HG02678 (cell line): ENCODE measurements around the gene CUBN.

Experiments used
- ATAC-seq: cut with Tn5 transposase; IDR thresholded peaks from one replicate; pipeline ENCODE4 v1.9.1; 2021; ENCODE audit warnings: mild to moderate bottlenecking, moderate library complexity; ENCODE audit not compliant: unreplicated experiment

CUBN gene

DNA sequence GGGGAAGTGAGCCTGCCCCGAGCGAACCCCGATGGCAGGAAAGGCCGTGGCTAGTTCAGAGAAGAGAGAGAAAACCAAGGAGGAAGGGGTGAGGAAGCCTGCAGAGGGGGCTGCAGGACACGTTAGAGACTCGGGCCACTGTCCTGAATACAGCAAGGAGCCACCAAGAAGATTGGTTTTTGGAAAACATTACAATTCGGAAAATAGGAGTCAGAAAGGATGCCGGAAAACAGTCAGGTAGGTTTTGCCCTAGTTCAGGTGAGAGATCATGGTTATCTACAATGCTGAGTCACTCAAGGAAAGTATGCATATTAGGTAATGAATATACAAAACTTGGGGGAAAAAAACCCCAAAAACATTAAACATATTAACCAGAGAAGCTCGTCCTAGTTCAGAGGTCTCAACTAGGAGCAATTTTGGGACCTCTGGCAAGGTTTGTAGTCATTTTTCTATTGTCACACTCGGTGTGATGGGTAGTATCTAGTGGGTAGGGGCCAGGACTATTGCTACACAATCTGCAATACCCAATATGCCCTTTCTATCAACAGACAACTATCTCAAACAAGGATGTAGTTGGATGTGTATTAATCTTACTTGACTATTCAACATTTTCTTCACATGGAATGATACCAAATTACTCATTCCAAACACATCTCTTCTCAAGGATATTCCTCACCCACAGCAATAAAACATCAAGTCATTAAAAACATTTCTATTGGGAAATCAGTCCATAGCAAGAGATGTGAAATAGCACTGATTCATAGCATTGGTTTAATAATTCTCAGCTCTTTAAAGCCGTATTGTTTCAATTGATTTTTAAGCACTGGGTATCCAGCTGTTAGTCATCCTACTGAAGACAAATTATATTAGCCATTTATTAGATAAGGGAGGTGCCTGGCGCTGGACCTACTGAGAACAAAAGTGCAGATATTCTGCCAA is 238.0 kb downstream of the CUBN start:
- peak; percentile 50 for ATAC-seq

DNA sequence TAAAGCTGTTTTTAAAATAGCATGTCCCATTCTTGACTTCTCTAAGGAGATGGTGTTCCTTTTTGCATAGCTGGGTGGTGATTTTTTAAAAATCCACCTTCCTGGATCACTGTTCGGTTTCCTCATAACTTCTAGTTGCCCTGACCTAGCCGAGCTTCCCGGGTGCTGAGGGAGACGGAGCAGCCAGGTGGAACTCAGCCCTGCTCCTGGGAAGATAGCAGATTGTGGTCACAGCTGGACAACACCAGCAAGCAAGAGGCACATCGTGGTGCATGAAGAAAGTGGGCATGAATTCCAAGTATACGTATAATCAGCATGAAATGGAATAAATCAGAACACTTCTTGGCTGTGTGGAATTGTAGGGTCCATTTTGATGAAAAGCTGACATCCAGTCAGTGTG is 238.9 kb downstream of the CUBN start:
- ATAC-seq, result no peak

DNA sequence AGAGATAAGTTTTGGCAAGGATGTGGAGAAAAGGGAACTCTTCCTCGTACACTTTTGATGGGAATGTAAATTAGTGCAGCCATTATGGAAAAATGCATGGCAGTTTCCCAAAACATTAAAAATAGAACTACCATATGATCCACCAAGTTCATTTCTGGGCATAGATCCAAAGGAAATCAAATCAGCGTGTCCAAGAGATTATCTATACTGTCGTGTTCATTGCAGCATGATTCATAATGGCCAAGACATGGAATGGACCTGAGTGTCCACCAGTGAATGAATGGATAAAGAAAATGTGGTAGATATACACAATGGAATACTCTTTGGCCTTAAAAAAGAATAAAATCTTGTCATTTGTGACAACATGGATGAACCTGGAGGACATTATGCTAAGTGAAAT is 242.0 kb downstream of the CUBN start:
- ATAC-seq, result no peak

DNA sequence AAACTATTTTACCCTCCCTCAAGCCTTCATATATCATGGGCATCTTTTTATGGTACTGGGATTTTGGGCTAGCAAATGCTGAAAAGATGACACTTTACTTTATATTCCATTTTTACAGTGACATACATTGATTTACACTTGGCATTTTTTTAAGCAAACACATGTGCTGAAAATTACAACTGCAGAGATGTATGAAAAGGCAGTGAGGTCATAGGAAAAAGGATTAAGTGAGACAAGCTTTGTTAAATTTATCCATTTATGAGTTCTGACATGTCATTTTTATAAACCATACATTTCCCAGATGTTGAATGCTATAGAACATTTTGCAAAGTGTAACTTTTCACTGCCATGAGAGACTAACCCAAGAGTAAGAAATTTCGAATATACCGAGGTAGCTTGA is 243.6 kb downstream of the CUBN start:
- ATAC-seq, result no peak

DNA sequence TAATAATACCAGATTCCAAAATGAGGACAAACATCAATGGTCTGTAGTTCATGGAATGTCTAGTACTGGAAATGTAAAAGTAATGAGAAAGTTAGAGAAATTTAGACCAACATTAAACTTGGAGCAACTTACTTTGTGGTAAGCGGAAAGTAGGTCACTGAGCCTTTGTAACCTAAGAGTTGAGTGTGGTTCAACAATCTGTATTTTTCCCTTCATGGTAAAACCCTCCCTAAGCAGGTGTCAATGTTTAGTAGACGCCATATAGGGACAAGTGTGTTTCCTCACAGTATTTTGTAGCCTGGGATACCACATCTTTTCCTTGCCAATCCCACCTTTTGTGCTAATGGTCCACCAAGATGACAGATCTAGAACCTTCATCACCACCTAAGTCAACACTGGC is 245.1 kb downstream of the CUBN start:
- no peak for ATAC-seq

DNA sequence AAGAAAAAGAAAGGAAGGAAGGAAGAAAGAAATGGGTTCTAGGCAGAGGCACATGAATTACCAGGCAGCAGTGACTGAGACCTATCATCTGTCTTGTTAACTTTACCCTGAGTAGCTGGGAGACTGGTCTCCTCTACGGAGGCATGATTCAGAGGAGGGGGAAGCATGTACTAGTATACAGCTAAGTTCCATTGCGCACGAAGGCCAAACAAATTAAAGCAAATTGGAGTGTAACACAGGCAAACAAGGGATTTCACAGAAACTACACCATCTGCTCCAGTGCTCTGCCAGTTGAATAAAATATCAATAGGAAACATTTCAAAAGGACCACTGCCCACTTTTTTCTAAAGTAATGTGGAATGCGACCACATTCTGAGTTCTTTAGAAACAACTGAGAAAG is 246.5 kb downstream of the CUBN start:
- ATAC-seq, result no peak

DNA sequence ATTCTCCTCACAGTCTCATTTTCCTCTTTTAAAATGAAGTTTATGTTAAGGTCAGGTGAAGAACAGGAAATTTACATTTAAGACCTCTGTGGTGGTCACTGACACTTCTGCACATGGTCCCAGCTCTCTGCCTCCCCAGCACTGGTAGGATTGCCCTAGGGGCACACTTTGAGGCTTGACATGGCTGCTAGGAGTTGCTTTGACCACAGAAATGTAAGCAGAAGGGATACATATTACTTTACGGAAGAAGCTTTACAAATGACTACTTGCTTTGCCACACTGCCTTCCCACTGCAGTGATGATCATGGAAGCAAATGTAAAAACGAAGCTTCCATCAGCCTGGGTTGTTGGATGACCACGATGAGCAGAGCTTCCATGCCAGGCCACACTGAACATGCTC is 259.3 kb downstream of the CUBN start:
- ATAC-seq, result no peak

DNA sequence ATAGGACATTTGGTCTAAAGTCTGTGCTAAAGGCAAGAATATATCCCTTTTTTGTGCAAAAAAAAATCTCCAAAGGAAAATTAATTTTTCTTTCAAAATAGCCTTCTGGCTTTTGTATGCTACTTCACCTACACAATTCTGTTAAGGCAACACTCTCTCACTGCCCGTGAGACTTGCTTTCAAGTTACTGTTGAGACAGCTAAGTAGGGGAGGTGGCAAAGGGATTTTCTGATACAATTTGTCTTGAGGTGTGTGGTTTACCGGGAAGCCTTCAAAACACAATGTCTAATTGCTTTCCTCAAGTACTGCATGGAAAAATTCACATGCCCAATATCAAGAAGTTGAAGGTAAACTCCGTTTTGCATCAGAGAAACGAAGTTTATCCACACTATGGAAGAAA is 261.6 kb downstream of the CUBN start:
- ATAC-seq, result no peak

DNA sequence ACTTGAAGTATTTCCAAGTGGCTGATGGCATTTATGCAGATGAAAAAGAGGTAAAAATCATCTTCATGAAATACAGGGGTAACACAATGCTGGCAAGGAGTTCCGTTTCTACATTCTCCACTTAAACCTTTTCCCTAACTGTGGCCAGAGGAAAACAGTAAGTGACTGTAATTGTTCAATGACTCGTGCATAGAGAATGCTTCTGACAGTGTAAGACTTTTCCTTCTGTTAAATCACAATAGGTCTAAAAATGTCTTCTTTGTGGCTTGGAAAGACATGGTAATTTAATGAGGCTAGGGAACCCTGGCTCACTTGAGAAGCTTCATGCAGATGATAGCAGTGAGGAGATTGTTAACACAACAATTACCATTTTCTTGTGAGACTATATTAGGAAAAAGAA is 262.1 kb downstream of the CUBN start:
- ATAC-seq, result no peak

DNA sequence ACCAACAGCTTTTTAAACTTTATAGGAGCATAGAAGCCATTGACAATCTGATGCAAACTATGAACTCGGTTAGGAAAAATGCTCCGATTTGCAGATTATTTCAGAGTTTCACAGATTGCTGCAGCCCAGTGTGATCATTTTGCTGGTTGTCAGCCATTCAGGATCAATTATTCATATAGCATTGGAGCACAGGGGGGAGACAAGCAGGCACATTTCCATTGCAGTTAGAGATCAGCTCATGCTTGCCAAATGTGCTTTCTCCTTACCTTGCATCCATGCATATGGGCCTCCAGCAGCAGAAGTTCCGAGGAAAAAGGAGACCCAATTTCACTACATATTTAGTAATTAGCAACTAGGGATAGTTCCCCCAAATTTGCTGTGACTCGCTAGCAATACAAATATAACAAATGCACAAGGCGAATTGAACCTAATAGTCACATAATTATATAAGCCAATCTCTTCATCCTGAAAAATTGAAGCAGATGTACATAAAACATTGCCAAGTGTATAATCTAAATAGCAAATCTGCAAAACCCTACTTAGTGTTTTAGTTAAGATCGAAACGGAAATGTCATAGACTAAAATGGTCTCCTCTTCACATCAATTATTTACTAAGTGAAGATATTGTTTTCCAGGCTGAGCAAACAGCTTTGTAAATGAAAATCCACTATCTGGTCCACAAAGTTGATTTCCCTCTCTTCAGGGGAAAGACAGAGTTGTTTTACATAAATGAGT is 262.9 kb downstream of the CUBN start:
- ATAC-seq, result no peak

DNA sequence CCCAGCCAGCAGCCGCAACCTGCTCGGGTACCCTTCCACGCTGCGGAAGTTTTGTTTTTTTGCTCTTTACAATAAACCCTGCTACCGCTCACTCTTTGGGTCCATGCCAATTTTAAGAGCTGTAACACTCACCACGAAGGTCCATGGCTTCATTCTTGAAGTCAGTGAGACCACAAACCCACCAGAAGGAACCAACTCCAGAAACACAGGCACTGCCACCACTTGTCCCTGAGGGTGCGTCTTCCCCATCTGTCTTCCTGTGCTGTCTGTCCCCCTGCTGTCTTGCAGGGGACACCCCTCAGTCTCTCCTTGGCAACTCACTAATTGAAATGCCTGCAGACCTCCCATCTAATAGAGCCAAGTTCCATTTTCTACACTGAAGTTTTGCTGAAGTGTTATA is 263.8 kb downstream of the CUBN start:
- ATAC-seq, result no peak

DNA sequence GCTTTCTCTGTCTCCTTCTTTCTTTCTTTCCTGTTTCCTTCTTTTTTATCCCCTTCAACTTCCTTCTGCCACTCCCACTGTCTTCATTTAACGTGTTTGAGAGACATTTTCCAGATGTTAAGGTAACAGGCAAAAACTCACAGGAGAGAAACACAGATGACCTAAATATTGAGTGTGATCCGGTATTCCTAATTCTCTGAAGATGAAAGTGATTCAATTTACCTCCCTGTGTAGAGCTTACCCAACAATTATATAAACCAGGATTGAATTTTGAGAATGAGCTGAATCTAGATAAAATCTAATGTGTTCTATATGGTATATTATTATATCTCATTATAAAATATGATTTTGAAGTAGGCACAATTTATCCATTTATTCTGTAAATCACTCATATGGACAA is 265.8 kb downstream of the CUBN start:
- no peak for ATAC-seq

DNA sequence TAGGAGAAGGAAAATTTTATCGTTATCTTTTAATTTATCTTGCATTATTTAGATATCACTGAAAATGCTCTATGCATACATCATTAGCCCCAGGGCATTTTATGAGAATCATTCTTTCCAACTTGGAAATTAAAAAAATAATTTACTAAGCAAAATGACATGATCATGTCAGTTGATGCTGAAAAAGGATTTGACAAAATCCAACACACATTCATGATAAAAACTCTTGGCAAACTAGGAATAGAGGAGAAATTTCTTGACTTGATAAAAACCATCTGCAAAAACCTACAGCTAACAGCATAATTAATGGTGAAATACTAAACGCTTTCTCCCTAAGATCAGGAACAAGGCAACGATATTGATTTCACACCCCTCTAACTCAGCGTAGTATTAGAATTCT is 272.2 kb downstream of the CUBN start:
- no peak for ATAC-seq

DNA sequence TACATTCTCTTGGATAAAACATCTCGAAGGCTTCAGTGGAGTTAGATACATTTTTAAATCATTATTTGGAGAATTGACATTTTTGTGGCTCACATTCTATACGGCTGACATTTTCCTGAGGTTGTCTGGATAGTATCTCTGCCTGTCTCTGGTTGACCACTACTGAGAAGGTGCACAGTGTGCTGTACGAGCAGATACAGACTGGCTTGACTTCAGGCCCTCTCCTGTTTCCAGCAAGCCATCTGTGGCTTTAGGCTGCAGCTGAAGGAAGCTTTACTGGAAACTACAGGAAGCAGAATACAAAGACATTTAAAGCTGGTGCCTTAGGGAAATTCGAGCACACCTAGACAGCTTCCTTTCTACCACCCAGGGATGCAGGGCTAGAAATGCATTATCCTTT is 273.0 kb downstream of the CUBN start:
- no peak for ATAC-seq

DNA sequence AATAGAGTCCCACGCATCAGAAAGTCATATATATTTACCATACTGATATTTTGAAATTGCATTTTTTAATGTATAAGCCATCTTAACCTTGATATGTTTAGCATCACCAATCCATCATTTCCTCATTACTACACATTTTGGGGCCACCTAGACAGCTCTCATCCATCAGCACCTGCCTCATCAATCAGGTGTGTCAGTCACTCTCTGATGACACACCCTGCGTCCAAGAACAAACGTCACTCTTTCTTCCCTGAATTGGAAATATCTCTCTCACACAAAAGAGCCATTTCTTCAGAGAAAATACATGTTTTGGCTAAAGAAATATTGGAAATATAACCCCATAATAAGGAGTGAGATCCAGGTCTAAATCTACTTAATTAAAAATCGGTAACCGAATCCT is 273.5 kb downstream of the CUBN start:
- ATAC-seq, result no peak

DNA sequence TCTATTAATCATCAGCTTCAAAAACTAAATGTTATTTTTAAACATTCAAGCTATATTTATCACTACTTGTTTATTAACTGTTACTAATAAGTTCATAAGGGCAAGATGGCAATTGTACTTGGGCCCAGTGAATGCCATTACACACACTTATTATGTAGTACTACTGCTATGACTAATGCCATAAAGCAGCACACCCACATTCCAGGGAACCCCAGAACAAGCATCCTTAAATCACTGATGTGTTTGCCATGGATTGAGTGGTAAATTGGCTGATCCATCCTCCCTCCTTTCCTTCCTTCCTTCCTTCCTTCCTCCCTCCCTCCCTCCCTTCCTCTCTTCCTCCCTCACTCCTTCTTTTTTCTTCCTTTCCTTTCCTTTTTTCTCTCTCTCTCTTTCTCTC is 275.0 kb downstream of the CUBN start:
- no peak for ATAC-seq

DNA sequence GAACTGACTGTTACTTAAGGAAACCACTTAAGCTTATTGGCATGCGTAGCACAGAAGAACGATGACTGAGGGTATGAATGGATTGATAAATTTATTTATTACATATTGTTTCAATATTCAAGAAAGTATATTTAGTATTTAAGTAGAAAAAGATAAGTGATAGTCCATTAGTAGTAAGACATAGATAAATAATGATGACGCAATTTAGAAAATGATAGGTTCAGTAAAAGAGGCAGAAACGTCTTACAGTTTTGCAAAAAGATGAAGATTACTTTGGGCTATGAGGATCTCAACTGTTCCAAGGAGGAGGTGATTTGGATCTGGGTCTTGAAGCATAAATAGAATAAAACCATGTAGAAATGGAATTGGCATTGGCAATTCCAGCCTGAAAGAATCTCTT is 275.8 kb downstream of the CUBN start:
- no peak for ATAC-seq

DNA sequence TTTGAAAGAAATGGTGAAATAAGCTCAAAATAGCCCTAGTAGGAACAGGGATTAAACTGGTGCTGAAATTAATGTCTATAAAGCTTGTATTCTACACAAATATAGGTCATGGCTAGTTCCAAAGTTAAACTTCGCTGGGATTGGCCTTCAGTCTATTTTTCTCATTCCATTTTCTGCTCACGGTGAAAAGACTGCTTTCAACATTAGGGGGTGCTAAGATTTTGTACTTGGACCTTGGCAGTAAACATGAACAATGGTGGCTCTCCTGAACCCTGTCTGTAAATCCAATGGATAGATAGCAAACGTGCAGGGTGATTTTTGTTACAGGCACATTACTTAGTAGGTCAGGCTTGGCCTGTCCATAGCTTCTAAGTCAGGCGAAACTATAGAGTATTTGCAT is 276.4 kb downstream of the CUBN start:
- no peak for ATAC-seq

DNA sequence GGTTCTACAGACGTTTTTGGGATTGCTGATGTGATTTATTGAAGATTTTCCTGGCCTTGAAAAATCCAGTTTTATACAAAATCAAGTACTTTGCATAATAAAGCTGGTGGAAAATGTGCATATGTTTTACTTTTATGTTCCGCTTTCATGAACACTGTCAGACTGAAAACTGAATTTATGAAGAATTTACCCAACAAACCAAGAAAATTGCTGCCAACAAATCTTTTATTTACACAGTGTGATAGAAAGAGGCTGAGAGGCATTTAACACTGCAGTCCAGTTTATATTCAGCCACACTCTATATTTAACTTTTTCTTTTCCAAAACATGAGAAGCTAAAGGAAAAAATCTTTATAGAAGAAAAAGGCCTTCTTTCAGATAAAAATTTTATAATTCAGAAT is 277.0 kb downstream of the CUBN start:
- no peak for ATAC-seq

DNA sequence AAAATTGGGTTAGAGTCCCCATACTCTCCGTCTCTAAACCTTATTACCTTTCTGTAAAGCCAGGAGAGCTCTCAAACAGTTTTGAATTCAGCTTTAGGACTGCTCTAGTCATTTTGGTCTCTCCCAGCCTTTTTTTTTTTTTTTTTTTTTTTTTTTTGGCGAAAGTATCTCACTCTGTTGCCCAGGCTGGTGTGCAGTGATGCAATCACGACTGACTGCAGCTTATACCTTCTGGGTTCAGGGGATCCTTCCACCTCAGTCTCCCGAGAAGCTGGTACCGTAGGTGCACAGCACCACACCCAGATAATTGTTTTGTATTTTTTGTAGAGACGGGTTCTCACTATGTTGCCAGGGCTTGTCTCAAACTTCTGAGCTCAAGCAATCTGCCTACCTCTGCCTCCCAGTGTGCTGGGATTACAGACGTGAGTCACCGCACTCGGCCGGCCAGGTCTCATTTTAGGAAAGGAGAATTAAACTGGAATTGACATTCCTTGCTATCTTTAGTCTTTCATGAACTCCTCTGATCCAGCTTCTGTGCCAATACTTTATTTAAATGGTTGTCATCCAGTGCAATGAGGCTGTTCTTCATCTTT is 281.0 kb downstream of the CUBN start:
- no peak for ATAC-seq

DNA sequence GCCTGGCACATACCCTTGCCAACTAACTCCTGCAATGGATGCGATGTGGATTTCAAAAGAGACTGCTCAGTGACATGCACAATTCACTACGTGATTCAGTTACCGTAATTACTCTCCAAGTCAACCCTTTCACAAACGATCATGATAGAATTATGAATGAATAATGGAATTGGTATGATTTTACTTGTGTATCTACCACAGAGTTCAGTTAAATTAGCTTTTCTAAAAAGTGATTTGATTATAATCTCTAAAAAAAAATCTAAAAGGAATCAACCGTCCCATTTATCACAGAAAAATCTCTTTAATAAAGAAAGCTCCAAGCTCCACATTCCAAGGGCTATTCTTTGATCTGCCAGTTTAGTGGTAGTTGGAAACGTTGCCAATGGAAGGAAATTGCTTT is 282.0 kb downstream of the CUBN start:
- no peak for ATAC-seq

DNA sequence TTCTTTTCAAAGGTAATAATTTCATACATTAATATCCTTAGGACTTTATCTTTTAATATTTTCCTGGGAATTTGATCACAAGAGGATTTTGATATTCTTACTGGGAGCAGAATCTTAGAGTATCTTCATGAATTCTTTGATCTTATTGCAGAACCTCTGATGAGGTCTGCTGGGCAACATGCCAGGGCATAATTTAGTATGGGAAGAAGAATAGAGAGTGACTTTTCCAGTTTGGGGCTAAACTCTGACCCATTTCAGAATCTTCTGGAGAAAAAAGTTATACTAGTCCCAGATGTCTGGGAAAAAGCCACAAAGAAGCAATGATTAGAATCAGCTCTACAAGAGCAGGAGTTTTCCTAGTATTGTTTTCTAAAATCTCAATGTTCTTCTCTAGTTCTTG is 284.4 kb downstream of the CUBN start:
- no peak for ATAC-seq
